Inflammatory macrophage (primary cell): Measurements from ENCODE around the gene GALNT2.

Experiments used
- DNase-seq, 2 donors: peaks; one replicate each; pipeline ENCODE4 v3.0.0-alpha.2; 2020 to 2022

Gene GALNT2

GRCh38 chr1:230310381-230311163 is 243.5 kb downstream of the GALNT2 start:
- peak; percentile 74 to 82 for DNase-seq

DNA sequence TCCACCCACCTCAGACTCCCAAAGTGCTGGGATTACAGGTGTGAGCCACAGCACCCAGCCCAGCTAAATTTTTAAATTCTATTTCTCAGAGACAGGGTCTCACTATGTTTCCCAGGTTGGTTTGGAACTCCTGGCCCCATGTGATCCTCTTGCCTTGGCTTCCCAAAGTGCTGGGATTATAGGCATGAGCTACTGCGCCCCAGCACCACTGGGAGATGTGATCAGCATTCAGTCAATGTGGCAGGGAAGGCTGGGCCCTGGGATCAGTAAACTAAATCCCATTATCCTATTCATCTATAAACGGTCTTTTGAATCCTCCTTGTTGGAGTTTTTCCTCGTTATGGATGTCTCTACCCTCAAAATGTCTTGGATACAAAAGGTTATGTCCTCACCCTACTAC is 245.6 kb downstream of the GALNT2 start:
- DNase-seq: no peak

- no peak for DNase-seq
Observed at GRCh38 chr1:230313453-230314141, 246.6 kb downstream of the GALNT2 start.

- DNase-seq: no peak
Observed at GRCh38 chr1:230314142-230314470, 247.1 kb downstream of the GALNT2 start.

- DNase-seq: no peak
Observed at GRCh38 chr1:230315099-230315498, 248.1 kb downstream of the GALNT2 start.

- DNase-seq: no peak
Observed at GRCh38 chr1:230316864-230317745, 250.1 kb downstream of the GALNT2 start.

GRCh38 chr1:230317823-230318819 is 251.1 kb downstream of the GALNT2 start:
- no peak for DNase-seq

GRCh38 chr1:230319014-230319747 is 252.1 kb downstream of the GALNT2 start:
- DNase-seq: no peak

DNA sequence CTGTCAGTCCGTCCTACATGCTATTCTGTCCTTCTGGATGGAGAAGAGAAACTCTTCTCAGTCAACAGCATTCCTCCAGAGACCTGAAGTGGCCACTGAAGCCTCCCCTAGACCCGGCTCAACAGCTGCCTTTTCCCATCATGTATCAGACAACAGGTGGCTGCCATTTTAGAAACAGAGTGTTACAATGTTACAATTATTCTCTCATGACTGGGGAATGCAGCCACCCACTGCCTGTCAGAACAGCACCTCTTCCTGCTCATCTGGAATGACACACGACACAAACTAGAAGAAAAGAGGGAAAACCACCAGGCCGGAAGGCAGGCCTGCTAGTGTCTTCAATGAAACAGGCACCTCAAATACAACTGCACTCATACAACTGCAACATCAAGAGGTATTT is 253.8 kb downstream of the GALNT2 start:
- no peak for DNase-seq

DNA sequence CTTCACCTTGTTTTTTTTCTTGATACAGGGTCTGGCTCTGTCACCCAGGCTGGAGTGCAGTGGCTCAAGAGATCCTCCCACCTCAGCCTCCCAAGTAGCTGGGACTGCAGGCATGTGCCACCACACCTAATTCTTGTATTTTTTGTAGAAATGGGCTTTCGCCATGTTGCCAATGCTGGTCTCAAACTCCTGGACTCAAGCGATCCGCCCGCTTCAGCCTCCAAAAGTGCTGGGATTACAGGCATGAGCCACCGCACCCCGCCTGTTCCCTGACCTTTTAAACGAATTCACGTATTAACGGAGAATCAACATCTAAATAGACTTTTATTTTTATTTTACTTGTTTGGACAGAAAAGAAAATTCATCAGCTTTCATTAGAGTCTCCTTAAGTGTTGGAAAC is 254.3 kb downstream of the GALNT2 start:
- no peak for DNase-seq

DNA sequence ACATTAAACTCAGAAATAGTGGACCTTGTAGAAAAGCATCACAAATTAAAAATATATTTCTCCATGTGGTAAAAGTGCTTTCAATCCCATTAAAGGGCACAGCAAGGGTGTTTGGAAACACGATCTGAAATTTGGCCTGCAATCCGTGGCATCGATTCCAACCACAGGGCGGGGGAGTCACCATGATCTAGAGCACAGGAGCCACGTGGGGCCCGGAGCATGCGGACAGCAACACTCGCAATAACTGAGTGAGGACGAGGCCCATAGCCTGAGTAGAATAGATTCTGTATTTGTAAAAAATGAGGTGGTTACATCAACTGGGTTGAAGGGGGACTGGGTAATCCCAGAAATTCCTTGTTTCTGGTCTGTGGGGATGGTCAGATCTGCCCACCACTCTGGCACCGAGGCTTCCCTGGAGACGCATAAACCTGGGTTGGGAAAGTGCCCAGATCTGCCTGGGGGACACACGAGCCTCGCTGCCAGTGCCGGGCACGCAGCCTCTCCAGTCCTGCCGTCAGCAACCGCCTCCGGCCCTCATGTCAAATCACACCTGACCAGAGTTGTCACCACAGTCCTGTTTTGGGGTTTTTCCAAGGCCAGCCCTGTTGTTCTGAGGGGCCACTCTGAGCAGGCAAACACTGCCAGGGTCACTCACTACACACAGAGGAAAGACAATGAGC is 254.8 kb downstream of the GALNT2 start:
- DNase-seq: no peak

GRCh38 chr1:230322421-230322756 is 255.4 kb downstream of the GALNT2 start:
- no peak for DNase-seq

GRCh38 chr1:230322967-230323547 is 256.0 kb downstream of the GALNT2 start:
- DNase-seq: no peak

DNA sequence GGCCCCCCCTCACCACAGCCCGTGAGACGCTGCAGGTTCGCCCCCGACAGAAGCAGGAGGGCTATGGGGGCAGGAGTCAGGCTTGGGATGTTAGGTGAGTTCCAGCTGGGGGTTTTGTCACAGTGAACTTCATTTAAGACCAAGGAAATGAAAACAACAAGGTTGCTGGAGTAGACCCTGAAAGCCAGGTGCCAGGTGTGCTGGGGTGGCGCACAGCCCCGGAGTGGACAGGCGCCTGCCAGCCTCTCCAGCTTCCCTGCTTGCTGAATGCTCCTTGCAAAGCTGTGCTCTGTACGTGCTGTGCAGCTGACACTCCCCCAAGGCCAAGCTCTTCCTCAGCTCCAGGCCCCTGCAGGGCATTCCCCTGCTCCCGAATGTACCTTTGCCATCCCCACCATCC is 256.6 kb downstream of the GALNT2 start:
- no peak for DNase-seq

DNA sequence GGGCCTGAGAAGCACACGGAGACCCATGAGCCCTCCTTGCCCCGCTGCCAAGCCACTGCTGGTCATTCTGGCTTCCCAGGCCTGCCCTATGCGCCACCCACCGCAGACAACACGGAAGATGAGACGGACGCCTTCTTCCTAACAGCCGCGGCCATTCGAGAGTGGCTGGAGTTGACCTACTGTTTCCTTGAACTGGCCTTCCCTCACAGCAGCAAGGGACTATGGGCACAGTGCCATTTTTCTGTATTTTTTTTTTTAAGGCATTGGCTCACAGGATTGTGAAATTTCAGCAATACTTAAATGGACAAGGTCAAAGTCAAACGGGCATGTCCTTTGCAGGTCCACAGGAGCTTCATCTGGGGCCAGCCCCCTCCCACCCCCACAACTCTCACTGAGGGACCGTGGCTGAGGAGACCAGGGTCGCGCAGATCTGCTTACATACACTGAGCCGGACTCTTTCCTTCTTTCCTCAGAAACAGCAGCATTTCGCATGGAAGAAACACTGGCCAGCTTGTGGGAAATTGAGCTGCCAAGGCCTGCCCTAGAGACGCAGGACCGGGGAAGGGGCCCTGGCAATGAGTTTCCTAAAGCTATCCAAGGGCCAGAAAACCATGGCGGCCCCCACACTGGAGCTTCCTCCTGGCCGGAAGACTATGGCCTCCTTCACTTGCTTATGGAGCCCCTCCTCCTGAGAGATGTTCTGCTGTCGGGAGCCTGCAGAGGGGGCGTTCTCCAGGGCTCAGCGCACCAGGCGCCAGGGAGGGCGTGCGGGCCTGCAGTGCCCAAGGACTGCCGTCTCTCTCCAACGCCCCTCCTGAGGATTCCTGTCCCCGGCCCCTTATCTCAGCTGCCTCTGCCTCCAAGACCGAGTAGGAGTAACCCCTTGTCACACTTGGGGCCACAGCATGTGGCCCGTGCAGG is 260.2 kb downstream of the GALNT2 start:
- no peak for DNase-seq

- DNase-seq: no peak
Observed at GRCh38 chr1:230327892-230328284, 260.9 kb downstream of the GALNT2 start.

- DNase-seq: no peak
Observed at GRCh38 chr1:230328342-230329015, 261.4 kb downstream of the GALNT2 start.

DNA sequence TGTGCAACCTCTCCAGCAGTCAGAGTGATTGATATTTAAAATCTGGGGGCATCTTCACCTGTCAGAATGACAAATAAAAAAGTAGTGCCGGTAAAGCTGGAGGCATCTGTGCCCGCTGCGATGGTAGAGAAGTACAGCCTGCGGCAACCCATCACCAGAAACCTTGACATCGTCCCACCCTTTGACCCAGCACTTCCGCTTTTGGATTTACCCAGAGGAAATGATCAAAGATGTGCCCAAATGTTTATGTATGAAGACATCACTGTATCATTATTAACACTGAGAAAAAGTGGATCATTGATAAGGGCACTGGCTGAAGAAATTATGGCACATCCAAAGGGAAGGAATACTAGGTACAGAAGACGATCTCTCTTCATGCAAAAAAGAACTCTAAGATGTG is 263.1 kb downstream of the GALNT2 start:
- no peak for DNase-seq
